Measurements from ENCODE around the gene RCBTB1.

The RCBTB1 gene

GRCh38 chr13:49524740-49525501, 60.4 kb downstream of the RCBTB1 start:
- Histone ChIP-seq H3K36me3 (no peaks in the 10 kb centered on the region), H3K9me3 (no peaks in the 10 kb centered on the region), H3K4me3 (ENCODE audit: low read depth, low read length) (no peak overlapping the region), H3K27me3 (no peaks in the 10 kb centered on the region), H3K4me1 (no peaks in the 10 kb centered on the region)
- no peak for DNase-seq
- TF ChIP-seq CTCF (IDR thresholded peaks at IDR 0.05; ENCODE audit: low read depth, low read length): no peak

DNA sequence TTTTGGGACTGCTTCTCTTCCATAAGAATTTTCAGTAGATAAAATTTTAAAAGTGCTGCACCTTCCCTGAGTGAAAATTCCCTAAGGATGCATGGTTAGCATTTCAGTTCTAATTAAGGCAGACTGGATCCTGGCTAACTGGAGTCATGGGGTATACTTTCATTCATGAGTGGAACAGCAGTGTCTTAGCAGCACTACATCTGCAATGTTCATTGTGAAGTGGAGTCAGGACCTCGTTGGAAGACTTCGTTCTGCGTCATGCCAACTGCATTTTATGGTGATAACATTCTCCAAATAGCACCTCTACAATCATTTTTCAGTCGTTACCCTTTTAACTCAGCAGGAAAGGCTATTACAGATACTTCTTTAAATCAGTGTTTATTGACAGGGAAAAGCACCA, 64.1 kb downstream of the RCBTB1 start:
- no peaks in the 10 kb centered on the region for H3K4me1 ChIP-seq
- H3K4me3 ChIP-seq (ENCODE audit: low read depth, low read length): no peak overlapping the region
- no peaks in the 10 kb centered on the region for H3K36me3 ChIP-seq
- no peaks in the 10 kb centered on the region for H3K27me3 ChIP-seq
- no peaks in the 10 kb centered on the region for H3K9me3 ChIP-seq
- DNase-seq: no peak
- no peak for TF ChIP-seq CTCF (IDR thresholded peaks at IDR 0.05; ENCODE audit: low read depth, low read length)

- DNase-seq: peak; percentile 50
- Histone ChIP-seq H3K4me1 (no peaks in the 10 kb centered on the region), H3K27me3 (no peaks in the 10 kb centered on the region), H3K9me3 (no peaks in the 10 kb centered on the region), H3K36me3 (no peaks in the 10 kb centered on the region), H3K4me3 (ENCODE audit: low read depth, low read length) (no peak overlapping the region)
- TF ChIP-seq CTCF (IDR thresholded peaks at IDR 0.05; ENCODE audit: low read depth, low read length): peak; percentile 78
Measured at GRCh38 chr13:49517461-49517860, 67.9 kb downstream of the RCBTB1 start.

DNA sequence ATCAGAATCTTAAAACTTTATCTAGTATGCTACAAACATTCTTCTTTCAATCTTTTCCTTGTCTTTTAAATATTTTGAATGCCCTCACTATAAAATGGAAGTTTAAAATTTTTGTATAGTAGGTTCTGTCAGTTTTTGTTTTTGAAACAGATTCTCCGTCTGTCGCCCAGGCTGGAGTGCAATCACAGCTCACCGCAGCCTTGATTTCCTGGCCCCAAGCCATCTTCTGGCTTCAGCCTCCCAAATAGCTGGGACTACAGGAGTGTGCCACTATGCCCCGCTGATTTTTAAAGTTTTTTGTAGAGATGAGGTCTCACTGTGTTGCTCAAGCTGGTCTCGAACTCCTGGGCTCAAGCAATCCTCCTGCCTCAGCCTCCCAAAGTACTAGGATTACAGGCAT, 68.9 kb downstream of the RCBTB1 start:
- H3K9me3 ChIP-seq: no peaks in the 10 kb centered on the region
- H3K4me3 ChIP-seq (ENCODE audit: low read depth, low read length): no peak overlapping the region
- TF ChIP-seq CTCF (IDR thresholded peaks at IDR 0.05; ENCODE audit: low read depth, low read length): no peak
- no peak for DNase-seq
- no peaks in the 10 kb centered on the region for H3K27me3 ChIP-seq
- H3K4me1 ChIP-seq: no peaks in the 10 kb centered on the region
- H3K36me3 ChIP-seq: no peaks in the 10 kb centered on the region

DNA sequence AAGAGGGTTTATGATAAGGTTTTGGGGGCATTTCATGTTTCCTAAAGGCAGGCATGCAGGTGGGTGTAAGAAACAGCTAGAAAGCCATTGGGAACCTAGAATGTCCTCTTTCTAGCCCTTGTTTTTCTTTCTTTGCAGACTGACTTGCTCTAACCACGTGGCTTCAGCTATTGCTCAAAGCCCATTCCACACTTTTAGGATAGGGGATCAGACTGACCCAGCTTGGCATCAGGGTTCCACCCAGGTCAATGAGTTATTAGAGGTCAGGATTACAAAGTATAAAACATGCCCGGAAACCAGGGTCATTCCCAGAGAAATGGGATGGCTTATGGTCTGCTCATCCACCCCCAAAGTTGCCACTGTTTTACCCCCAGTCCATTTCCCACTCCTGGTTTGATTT, 72.8 kb downstream of the RCBTB1 start:
- H3K36me3 ChIP-seq: no peaks in the 10 kb centered on the region
- no peaks in the 10 kb centered on the region for H3K9me3 ChIP-seq
- TF ChIP-seq CTCF (IDR thresholded peaks at IDR 0.05; ENCODE audit: low read depth, low read length): no peak
- no peak for DNase-seq
- no peaks in the 10 kb centered on the region for H3K27me3 ChIP-seq
- no peaks in the 10 kb centered on the region for H3K4me1 ChIP-seq
- no peak overlapping the region for H3K4me3 ChIP-seq (ENCODE audit: low read depth, low read length)

- no peak for DNase-seq
- H3K9me3 ChIP-seq: 0 out of 2 replicates have a peak, but pooled peaks cover 3% of the 10 kb centered on the region
- no peak for TF ChIP-seq CTCF (IDR thresholded peaks at IDR 0.05; ENCODE audit: low read depth, low read length)
- H3K4me1 ChIP-seq: no peaks in the 10 kb centered on the region
- no peak overlapping the region for H3K4me3 ChIP-seq (ENCODE audit: low read depth, low read length)
- H3K27me3 ChIP-seq: no peaks in the 10 kb centered on the region
- no peaks in the 10 kb centered on the region for H3K36me3 ChIP-seq
Measured at GRCh38 chr13:49503951-49504350, 81.4 kb downstream of the RCBTB1 start.

All from BE2C (cell line).